ENCODE data around the gene SPARC.

The SPARC gene

GRCh38 chr5:151718646-151719045 is 31.9 kb upstream of the SPARC start:
- ChIA-PET CTCF (interaction anchor here (0.8 to 9.7 kb wide), 15 partner anchors 10 to 141 kb away, joined by 3 to 147 read pairs (median 6); partner anchors contain the start of gene SPARC), POLR2A (no interaction called here)
- no peak for TF ChIP-seq CTCF (IDR thresholded peaks at IDR 0.05; ENCODE audit: control extremely low read depth, extremely low read depth, low read depth, missing control alignments)
- DNase-seq (ENCODE audit: extremely low spot score): no peak

- ChIA-PET CTCF (interaction anchor here (0.9 to 9.7 kb wide), 14 partner anchors 8 to 63 kb away, joined by 3 to 147 read pairs (median 6); partner anchors contain the start of gene SPARC), POLR2A (no interaction called here)
- no peak for TF ChIP-seq CTCF (IDR thresholded peaks at IDR 0.05; ENCODE audit: control extremely low read depth, extremely low read depth, low read depth, missing control alignments)
- no peak for DNase-seq (ENCODE audit: extremely low spot score)
Measured at GRCh38 chr5:151718153-151718552, 31.4 kb upstream of the SPARC start.

GRCh38 chr5:151717416-151717815 is 30.7 kb upstream of the SPARC start:
- no peak for DNase-seq (ENCODE audit: extremely low spot score)
- ChIA-PET CTCF (interaction anchor here (0.9 to 9.7 kb wide), 9 partner anchors 9 to 59 kb away, joined by 3 to 147 read pairs (median 6); no protein-coding TSS in a partner anchor), POLR2A (no interaction called here)
- no peak for TF ChIP-seq CTCF (IDR thresholded peaks at IDR 0.05; ENCODE audit: control extremely low read depth, extremely low read depth, low read depth, missing control alignments)

GRCh38 chr5:151709109-151709735 is 22.5 kb upstream of the SPARC start:
- TF ChIP-seq CTCF (IDR thresholded peaks at IDR 0.05; ENCODE audit: control extremely low read depth, extremely low read depth, low read depth, missing control alignments): no peak
- no peak for DNase-seq (ENCODE audit: extremely low spot score)
- ChIA-PET POLR2A (no interaction called here), CTCF (interaction anchor here (1.4 to 3.6 kb wide), 5 partner anchors 11 to 57 kb away, joined by 3 to 18 read pairs (median 10); no protein-coding TSS in a partner anchor)

GRCh38 chr5:151708126-151708525 is 21.4 kb upstream of the SPARC start:
- TF ChIP-seq CTCF (IDR thresholded peaks at IDR 0.05; ENCODE audit: control extremely low read depth, extremely low read depth, low read depth, missing control alignments): no peak
- ChIA-PET POLR2A (no interaction called here), CTCF (interaction anchor here (1.4 to 6.6 kb wide), 6 partner anchors 11 to 56 kb away, joined by 3 to 92 read pairs (median 12); no protein-coding TSS in a partner anchor)
- DNase-seq (ENCODE audit: extremely low spot score): no peak

- no peak for TF ChIP-seq CTCF (IDR thresholded peaks at IDR 0.05; ENCODE audit: control extremely low read depth, extremely low read depth, low read depth, missing control alignments)
- POLR2A ChIA-PET: no interaction called here
- CTCF ChIA-PET: interaction anchor here (0.9 to 6.6 kb wide), 7 partner anchors 11 to 55 kb away, joined by 3 to 92 read pairs (median 10); no protein-coding TSS in a partner anchor
- no peak for DNase-seq (ENCODE audit: extremely low spot score)
Measured at GRCh38 chr5:151707567-151707966, 20.9 kb upstream of the SPARC start.

Measured in GM10248 (cell line).